Cerebellar cortex (tissue), 1 donor: ENCODE measurements around the gene USP6.
"Not testable (repeated sequence)": the region's sequence is repeated elsewhere in the genome, so short reads cannot be mapped to it uniquely, and the experiment has no call there.

Experiments
- DNase-seq: peaks from one replicate; pipeline ENCODE4 v3.0.0-alpha.2; 2015; ENCODE audit warnings: low spot score

The USP6 gene

DNA sequence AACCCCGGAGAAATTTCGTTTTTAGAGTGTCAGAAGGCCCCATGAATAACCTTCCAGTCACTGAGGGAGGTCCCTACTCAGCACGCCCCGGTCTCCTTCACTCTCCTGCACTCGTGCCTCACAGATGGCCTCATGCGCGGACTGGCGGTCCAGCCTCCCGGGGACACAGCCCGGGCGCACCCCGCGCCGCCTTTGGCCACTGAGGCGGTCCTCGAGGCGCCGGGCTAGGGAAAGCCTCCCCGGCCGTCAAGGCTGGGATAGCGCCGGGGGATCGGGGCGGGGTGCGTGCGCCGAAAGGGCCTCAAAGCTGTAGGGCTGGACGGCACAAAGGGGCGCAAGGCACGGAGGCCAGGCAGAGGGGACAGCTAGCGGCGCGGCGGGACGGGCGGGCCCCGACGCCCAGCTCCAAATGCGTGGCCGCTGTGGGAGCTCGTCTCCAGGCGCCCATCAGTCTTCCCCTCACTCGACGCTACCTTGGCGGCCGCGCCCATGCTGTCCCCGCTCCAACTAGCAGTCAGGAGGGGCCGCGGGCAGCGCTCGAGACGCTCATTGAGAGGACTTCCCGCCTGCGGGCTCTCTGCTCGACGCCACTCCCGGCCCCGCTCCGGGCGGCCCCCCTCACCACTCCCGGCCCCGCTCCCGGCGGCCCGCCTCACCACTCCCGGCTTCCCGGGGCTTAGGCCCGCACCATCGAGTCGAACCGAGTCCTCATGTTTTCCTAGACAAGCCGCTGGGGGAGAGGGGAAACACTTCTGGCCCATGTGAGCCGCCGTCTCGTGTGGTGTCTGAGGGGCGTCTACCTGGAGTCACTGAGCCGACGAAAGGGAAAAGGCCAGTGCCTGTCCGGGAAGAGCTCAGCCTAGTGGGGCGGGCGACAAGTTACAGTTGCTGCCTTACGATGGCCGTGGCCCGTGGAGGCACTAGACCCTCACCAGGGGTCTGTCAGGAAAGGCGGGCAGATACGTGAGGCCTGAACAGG, at the start of gene USP6:
USP6 (plus strand) TSS at position 360 of the 979 bp plus-strand sequence. CDS start 14,336 bp downstream, outside the sequence.
- no peak for DNase-seq

DNA sequence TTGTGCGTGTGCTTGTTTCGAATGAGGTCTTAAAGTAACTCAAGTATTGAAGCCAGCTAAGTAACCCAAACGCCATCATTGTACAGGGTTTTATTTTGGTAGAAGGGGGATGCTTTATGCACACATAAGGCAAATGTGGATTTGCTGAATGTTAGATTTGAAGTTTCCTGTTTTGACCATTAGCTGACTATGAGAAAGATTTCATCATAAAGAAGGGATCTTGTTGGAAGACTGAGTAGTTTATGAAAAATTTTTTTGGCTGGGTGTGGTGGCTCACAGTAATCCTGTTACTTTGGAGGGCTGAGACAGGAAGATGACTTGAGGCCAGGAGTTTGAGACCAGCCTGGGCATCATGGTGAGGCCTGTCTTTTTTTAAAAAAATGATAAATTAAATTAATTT, 47.6 kb upstream of the USP6 start:
- DNase-seq, result no peak

DNA sequence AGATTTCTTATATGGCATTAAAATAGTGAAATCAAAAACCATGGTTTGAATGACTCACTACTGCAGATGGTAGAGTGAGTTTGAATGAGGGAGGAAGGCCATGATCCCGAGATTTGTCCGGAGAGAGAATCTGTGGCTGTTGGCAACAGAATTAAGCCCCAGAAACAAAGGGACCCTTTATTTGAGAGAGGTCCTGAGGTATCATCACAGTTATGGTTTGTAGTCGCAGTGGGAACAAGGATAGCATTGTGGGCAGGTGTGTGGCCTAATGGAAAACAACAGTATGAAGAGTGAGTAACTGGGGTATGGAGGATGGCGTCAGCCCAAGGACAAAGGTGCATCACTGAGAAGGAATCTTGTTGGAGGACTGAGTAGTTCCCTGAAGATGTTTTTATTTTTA, 46.1 kb upstream of the USP6 start:
- DNase-seq, result no peak

DNA sequence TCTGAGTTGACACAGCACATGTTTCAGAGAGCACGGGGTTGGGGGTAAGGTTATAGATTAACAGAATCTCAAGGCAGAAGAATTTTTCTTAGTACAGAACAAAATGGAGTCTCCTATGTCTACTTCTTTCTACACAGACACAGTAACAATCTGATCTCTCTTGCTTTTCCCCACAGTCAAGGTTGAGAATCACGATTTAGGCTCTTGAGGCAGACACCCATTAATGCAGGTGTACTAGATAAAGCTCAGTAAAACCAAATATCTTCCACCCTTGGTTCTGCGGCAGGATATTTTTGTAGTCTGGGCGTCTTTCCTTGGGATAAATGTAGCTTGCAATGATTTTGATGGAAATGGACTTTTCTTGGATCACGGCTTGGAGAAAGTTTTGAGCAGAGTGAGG, 40.4 kb upstream of the USP6 start:
- not testable (repeated sequence) for DNase-seq

DNA sequence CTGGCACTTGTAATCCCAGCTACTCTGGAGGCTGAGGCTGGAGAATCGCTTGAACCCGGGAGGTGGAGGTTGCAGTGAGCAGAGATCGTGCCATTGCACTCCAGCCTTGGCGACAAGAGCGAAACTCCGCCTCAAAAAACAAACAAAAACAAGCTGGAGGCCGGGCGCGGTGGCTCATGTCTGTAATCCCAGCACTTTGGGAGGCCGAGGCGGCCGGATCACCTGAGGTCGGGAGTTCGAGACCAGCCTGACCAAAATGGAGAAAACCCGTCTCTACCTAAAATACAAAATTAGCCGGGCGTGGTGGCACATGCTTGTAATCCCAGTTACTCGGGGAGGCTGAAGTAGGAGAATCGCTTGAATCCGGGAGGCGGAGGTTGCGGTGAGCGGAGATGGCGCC, 38.6 kb upstream of the USP6 start:
- DNase-seq, result not testable (repeated sequence)

DNA sequence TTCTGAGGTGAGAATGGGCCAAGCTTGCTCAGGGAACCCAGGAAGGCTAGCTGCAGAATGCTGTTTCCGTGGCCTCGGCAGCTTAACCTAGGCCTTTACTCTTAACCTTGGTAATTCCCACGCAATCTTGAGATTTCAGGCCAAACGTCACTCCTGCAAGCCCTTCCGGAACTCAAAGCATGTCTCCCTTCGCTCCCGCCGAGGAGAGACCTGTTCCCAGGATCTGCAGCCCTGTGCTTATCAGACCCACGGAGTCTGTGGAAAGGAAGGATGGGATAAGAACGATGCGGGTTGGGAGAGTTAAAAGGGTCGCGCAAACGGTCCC, 38.1 kb upstream of the USP6 start:
- DNase-seq, result no peak

DNA sequence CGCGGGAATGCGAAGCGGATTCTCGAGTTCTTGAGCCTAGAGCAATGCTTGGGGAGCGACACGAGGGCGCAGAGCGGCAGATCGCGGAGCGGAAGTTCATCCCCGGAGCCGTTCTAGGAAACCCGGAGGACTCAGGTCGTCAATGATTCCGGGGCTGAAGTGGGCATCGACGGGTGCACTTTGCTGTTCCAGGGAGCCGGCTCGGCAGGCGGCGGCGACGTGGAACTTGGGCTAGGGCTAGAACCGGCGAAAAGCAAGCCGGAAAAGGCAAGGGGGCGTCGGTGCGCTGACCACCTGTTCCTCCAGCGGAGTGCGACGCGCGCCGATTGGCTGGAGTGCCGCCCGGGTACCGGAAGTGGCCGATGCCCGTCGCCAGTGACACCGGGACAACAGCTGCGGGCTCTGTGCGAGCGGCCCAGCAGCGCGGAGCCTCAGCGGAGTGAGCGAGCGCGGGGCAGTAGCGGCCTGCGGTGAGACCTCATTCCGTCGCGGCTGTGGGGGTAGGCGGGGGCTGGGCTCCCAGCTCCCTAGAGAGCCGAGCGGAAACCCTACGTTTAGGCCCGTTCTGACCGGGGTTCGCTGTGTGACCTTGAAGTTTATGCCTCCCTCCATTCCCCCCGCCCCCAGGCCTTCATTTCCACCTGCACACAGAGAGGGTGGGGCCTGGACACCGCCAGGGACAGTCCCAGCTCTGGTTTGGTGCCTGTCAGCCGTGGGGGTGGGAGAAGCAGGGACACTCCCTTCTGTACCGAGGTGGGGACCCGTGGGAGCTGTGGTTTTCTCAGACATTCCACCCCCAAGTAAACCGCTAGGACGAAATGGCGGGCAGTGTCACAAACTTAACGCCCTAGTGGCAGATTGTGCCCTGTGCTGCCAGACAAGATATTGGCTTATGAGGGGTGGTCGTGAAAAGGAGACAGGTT, 37.5 kb upstream of the USP6 start, which contains the start of gene ZFP3:
ZFP3 (plus strand) TSS at position 362 of the 923 bp plus-strand sequence. CDS start 13,038 bp downstream, outside the sequence.
- DNase-seq, result peak; percentile 83

DNA sequence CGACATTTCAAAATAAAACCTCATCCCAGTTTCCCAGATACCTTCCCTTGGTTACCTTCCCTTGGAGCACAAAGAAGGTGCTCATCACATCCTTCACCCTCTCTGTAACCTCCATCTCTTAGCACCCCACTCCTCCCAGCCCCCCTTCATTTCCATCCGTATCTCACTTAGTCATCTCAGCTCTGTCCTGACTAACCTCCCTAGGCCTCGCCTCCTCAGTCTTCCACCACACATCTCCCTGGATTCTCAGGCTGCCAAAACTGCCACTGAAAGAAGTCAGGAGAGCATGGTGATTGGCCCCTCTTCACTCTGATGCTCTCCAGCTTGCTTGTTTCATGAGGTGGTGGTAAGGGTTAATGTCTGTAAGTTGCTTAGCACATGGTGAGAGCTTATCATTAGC, 35.2 kb upstream of the USP6 start:
- no peak for DNase-seq

DNA sequence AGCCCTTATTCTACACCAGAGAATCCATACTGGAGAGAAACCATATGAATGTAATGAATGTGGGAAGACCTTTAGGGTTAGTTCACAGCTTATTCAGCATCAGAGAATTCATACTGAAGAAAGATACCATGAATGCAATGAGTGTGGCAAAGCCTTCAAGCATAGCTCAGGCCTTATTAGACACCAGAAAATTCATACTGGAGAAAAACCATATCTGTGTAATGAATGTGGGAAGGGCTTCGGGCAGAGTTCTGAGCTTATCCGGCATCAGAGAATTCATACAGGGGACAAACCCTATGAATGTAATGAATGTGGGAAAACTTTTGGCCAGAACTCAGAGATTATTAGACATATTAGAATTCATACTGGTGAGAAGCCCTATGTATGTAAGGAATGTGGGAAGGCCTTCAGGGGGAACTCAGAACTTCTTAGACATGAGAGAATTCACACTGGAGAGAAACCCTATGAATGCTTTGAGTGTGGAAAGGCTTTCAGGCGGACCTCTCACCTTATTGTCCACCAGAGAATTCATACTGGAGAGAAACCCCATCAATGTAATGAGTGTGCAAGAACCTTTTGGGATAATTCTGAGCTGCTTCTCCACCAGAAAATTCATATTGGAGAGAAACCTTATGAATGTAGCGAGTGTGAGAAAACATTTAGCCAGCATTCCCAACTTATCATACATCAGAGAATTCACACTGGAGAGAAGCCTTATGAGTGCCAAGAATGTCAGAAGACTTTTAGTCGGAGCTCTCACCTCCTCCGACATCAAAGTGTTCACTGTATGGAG, 23.4 kb upstream of the USP6 start:
- DNase-seq, result no peak

DNA sequence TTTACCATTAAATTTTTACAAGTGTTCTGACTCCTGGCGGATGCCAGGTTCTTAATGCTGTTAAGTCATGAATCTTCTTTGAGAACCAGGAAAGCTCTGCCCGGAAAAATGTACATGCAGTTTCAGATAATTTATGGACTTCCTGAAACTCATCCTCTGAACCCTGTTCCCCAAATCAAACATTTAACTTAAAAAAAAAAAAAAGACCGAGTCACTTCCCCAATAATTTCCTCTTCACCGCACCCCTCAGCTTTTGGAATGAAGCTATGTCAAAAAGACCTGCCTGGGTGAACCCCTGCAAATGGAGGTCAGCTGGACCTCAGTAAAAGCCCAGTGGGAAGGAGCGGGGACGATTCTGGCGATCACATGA, 19.1 kb upstream of the USP6 start:
- no peak for DNase-seq

DNA sequence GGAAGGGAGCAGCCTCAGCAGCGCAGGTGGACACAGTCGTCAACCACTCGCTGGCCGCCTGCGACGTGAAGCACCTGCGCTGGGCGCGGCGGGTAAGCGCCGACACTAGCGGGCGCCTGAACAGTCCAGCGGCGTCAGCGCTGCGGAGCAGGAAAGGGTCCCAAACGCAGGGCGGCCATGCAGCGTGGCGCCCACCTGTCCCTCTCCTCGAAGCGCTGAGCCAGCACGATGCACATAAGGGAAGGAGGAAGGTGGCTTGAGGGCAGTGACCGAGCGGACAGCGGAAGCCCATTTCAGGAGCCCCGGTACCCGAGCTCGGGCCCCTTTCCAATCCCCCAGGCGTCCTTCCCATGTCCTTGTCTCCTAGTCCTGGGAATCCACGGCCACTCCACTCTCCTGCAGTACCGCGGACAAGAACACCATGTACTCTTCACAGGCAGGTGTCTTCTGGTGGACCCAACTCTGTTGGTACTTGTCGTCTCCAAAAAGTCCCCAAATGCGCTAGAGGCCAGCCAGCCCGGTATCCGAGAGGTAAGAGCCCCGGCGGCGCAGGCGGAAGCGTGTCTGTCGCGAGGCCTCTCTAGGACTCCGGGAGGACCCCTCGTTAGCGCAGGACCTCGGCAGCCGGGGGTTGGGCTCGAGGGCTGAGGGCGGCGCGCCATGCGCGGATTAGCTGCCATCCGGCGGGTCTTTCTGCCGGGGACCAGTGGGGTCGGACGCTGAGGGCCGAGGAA, 18.6 kb upstream of the USP6 start:
- peak; percentile 72 for DNase-seq

DNA sequence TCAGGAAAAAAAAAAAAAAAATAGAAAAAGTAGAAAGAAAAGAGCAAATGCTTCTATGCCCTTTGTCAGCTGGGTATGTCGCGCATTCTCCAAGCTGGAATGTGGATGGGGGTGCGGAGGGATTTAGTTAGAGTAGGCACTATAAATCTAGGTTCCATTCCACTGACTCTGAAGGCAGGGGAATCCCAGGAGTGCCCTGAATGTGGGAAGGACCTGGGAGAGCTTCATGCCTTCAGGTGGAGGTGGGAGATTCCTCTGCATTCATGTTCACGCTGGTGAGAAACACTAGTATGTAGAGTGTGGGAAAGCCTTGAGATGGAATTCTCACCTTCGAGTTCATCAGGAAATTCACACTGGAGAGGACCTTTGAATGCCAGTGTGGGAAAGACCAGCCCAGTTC, 16.6 kb upstream of the USP6 start:
- no peak for DNase-seq

DNA sequence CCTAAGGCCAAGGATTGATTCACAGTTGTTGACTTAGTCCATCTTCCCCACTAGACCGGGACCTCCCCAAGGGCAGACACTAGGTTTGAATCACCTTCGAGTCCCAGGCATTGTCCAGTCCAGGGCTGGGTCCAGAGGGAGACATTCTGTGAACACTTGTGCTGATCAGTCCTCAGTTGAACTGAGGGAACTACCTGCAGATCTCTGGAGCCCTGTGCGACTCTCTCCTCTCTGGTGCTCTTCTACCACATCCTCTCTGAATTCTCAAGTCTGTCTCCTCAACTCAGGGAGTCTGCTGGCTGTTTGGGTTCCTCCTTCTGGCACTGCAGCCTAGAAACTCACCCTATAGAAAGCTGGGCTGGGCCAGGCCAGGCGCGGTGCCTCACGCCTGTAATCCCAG, 15.0 kb upstream of the USP6 start:
- DNase-seq, result no peak

DNA sequence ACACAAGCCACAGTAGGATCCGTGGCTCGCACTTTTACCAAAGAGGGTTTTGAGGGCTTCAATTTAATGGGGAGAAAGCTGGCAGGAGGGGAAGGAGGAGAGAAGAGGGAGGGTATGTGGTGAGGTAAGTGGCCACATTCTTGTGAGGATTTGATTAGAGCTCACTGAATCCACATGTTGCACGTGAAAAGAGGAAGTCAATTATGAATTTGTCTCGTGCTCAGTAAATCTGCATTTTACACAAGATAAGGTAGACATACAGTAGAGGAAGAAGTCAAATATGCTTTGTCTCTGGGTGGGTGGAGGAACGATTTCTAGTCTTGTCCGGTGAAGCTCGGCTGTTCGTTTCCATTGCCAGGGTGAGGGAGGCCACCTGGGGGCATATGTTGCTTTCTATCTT, 5.0 kb upstream of the USP6 start:
- no peak for DNase-seq

DNA sequence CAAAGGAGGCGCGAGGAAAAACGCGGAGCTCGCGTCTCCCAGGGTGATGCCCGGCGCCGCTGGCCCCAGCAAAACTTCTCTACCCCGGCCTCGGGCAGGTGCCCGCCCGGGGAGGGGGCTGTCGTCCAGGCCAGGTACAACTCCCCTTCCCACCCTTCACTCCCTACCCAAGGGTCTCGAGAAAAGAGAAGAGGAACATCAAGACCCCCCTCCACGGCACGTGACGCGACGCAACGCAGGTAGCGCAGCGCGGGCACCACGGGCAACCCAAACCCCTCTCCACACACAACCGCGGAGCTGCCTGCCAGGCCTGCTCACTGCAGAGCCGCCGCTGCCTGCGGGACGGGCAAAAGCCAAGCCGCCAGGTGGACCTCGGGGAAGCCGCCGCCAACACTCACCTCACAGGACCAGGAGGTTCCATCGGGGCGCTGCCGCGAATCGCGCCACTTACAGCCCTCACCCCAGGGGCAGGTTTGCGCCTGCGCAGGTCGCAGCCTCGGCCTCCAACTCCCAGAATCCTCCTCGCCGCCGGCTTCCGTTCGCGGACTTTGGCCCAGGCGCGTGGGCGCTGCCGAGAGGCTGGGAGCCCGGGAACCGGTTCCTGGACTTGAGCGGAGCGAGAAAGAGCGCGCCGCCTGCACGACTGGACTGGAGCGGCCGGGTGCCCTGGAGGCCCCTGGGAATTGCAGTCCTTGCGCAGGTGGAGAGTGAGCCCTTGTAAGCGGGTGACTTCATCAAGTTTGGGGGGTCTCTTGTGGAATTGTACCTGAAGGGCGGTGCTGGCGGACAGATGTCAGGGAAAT, 4.2 kb upstream of the USP6 start, which contains the start of gene ZNF232:
ZNF232 (minus strand) TSS at position 477 of the 803 bp plus-strand sequence; CDS start at position 421, 56 bp downstream.
- peak; percentile 90 for DNase-seq

DNA sequence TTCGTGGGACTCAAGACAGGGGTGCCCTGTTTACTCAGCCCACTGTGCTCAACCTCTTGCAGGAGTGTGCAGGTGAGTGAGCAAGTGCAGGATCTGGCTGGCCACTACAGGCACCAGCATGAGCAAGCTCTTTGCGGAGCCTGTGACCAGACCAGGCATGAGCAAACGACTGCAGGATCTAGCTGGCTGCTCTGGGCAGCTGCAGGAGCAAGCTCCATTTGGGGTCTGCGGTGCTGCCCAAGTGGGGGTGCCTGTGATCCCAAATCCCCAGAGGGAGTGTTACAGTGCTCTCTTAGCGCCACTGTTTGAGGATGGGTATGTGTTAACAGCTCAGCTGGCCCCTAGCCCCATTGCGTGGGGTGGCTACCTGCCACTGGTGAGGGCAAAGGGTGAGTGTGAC, 2.4 kb downstream of the USP6 start:
- no peak for DNase-seq

DNA sequence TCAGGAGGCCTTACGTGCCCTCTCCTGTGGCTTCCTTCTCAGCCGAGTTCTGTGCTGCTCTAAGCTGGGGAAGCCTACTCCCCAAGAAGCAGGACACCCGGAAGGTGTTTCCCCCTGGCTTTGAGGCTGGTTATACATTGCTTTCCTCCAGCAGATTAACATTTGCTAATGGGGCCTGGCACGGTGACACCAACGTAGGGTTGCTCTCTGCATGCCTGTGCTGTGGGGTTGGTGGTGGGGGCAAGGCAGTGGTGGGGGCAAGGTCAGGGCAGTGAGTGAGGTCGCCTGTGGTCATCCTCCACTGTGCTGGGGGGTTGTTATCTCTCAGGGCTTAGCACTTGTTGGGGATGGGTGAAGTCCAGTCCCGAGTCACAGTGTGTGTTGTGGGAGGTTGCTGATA, 4.2 kb downstream of the USP6 start:
- no peak for DNase-seq

DNA sequence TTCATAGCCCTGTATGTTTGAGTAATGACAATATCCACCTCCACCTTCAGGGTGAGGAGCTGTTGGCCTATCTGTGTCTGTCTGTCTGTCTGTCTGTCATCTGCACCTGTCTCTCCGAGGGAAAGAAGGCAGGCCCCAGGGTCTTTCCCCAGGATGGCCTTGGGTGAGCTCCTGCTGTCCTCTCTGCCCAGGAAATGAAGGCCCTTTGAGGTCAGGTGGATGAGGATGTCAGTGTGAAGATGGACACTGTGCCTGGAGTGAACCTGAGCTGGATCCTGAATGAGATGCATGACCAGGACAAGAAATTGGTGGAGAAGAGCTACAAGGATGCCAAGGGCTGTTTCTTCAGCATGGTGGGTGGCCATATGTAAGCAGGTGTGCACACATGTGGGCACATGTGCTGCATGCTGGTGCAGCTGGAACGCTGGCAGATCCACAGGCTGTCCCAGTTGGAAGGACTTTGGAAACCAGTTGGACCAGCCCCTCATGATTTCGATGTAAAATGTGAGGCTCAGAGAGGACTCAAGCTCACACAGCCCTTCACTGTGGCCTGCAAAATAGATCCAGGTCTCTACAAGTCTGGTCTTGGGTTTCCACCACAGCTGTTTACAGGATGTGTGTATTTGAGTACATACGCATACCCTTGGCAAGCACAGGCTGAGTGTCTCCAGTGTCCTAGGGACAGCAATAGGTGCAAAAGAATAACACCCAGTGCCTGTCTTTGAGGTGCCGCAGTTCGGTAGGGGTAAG, 4.8 kb downstream of the USP6 start:
- not testable (repeated sequence) for DNase-seq

DNA sequence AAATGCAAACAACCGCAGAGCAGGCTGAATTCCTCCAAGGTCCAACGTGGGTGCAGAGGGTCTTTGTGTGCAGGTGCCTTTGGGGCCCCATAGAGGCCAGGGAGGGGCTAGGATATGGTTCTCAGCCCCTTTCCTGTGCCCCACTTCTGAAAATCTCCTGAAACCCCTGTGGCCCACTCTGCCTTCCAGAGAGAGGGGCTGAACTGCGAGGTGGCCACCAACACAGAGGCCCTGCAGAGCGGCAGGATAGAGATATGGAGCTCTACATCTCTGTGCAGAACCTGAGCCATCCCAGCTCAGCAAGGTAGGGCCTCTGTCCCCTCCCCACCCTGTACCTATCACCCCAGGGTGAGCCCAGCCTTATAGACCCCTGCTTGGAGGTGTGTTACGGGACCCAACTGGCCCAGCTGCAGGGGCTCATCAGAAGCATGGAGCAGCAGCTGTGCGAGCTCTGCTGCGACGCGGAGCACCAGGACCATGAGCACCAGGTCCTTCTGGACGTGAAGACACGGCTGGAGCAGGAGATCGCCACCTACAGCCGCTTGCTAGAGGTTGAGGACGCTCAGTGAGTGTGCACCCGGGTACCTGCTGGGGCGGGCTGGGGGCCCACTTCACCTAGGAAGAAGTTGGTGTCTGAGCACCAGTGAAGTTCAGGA, 5.5 kb downstream of the USP6 start:
- DNase-seq, result no peak
